Fibroblast of lung (primary cell): ENCODE results near the gene FBLN1. TPM values are rescaled to one million over a fixed set of nuclear protein-coding genes. Genes with fewer than 3 reads are reported as not detected.
A peak's percentile ranks its signal among the peaks of the same experiment; 100 is the strongest.
"Not testable (repeated sequence)": the region's sequence is repeated elsewhere in the genome, so short reads cannot be mapped to it uniquely, and the experiment has no call there.

Source experiments
- DNase-seq, 2 donors: peaks; one replicate each; pipeline versions ENCODE4 v3.0.0 to v3.0.0-alpha.2; 2010; ENCODE audit warnings: low read depth in 2 of 2
- H2AFZ ChIP-seq: 2 replicates; pipeline ENCODE4 v1.5.1; 2012; ENCODE audit warnings: low read length, control low read depth, inconsistent platforms
- H3K27ac ChIP-seq: 2 replicates; pipeline ENCODE4 v1.5.1; 2011; ENCODE audit warnings: low read length, control low read depth; ENCODE audit not compliant: insufficient read depth
- H3K27me3 ChIP-seq: 2 replicates; pipeline ENCODE4 v1.5.1; 2011; ENCODE audit warnings: mild to moderate bottlenecking, low read length; ENCODE audit not compliant: control insufficient read depth, insufficient read depth
- H3K36me3 ChIP-seq: 2 replicates; pipeline ENCODE4 v1.5.1; 2011; ENCODE audit warnings: low read length; ENCODE audit not compliant: control insufficient read depth, insufficient read depth
- H3K4me1 ChIP-seq: 2 replicates; pipeline ENCODE4 v1.5.1; 2011; ENCODE audit warnings: low read length; ENCODE audit not compliant: control insufficient read depth, insufficient read depth; ENCODE audit errors: extremely low read depth
- H3K4me2 ChIP-seq: 2 replicates; pipeline ENCODE4 v1.5.1; 2011; ENCODE audit warnings: low read length, control low read depth; ENCODE audit not compliant: insufficient read depth; ENCODE audit errors: extremely low read depth
- H3K4me3 ChIP-seq, 4 experiments: fragments of 200-600 bp in 1 of 4; sonication (generic) in 1 of 4; replicated peaks in 1 of 4; 2 replicates each; pipeline ENCODE4 v1.5.1; 2011 to 2016; ENCODE audit warnings: low read length in 4 of 4, low read depth in 3 of 4, mild to moderate bottlenecking in 3 of 4, control low read depth in 2 of 4, inconsistent platforms in 1 of 4, mixed read lengths in 1 of 4; ENCODE audit not compliant: insufficient read depth in 1 of 4; ENCODE audit errors: control extremely low read depth in 1 of 4
- H3K79me2 ChIP-seq: 2 replicates; pipeline ENCODE4 v1.5.1; 2012; ENCODE audit warnings: mild to moderate bottlenecking, low read length, inconsistent platforms; ENCODE audit not compliant: control insufficient read depth, insufficient read depth
- H3K9ac ChIP-seq: 2 replicates; pipeline ENCODE4 v1.5.1; 2011; ENCODE audit warnings: mild to moderate bottlenecking, low read length, control low read depth; ENCODE audit not compliant: insufficient read depth
- H3K9me3 ChIP-seq: 2 replicates; pipeline ENCODE4 v1.5.1; 2012; ENCODE audit warnings: low read depth, low read length; ENCODE audit not compliant: control insufficient read depth, insufficient read depth
- H4K20me1 ChIP-seq: 2 replicates; pipeline ENCODE4 v1.5.1; 2011; ENCODE audit warnings: low read length; ENCODE audit not compliant: control insufficient read depth, insufficient read depth; ENCODE audit errors: extremely low read depth
- EZH2 ChIP-seq: IDR thresholded peaks from 2 replicates; pipeline ENCODE4 v1.5.1; 2012; ENCODE audit warnings: low read length, control low read depth, mild to moderate bottlenecking; ENCODE audit errors: missing control alignments
- polyA plus RNA-seq, 2 donors: library from polyadenylated mRNA; depleted of rRNA in 1 of 2; stranded (reverse) in 1 of 2; unstranded in 1 of 2; fragments of >200 nt; gene quantifications; 2 replicates each; pipeline ENCODE4 v1.2.1, GENCODE V29; 2011 to 2012; ENCODE audit warnings: missing spikeins in 1 of 2
- total RNA-seq: library from RNA; depleted of rRNA; stranded (reverse); fragments of >200 nt; gene quantifications from 2 replicates; pipeline ENCODE4 v1.2.1, GENCODE V29; 2014
- TF ChIP-seq, protein P1 (sequence below), 2 donors: IDR thresholded peaks in 1 of 2; conservative IDR thresholded peaks in 1 of 2; 1 replicate in 1 of 2; 2 replicates in 1 of 2; pipeline ENCODE4 v1.5.1; 2011 to 2012; ENCODE audit warnings: low read length in 2 of 2, control low read depth in 1 of 2, inconsistent platforms in 1 of 2, low read depth in 1 of 2, mild to moderate bottlenecking in 1 of 2

The FBLN1 gene
- total and polyA plus RNA-seq, 2 donors (not counting 1 experiment from before 2014, with no cell fraction given), result 134 to 270 TPM

DNA sequence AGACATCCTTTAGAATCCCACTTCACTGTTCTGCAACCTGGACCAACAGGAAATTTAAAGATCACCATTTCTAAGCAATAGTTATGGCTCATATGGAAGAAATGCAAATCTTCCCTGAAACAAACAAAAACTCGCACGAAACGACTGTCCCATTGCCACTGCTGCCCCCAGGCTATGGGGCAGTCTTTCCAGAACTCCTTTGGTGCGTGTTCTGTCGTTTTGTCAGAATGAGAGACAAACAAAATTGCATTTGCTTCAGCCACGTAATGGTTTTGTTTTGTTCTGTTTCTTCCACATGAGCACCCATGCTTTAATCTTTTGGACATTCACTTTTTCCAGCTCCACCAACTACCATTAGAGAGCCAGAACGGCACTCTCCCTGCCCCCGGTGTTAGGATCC lies 10.8 kb upstream of the FBLN1 start:
- Histone ChIP-seq H3K4me1 (peaks cover 11% of the 10 kb centered on the region), H3K9ac (no peak overlapping the region), H3K4me3 (no peak overlapping the region), H3K27me3 (no peaks in the 10 kb centered on the region), H3K27ac (no peak overlapping the region), H3K79me2 (no peaks in the 10 kb centered on the region), H4K20me1 (no peaks in the 10 kb centered on the region), H3K9me3 (no peaks in the 10 kb centered on the region), H3K4me2 (no peak overlapping the region), H3K36me3 (no peaks in the 10 kb centered on the region), H2AFZ (no peak overlapping the region)
- no peak for DNase-seq
- TF ChIP-seq, protein P1, sequence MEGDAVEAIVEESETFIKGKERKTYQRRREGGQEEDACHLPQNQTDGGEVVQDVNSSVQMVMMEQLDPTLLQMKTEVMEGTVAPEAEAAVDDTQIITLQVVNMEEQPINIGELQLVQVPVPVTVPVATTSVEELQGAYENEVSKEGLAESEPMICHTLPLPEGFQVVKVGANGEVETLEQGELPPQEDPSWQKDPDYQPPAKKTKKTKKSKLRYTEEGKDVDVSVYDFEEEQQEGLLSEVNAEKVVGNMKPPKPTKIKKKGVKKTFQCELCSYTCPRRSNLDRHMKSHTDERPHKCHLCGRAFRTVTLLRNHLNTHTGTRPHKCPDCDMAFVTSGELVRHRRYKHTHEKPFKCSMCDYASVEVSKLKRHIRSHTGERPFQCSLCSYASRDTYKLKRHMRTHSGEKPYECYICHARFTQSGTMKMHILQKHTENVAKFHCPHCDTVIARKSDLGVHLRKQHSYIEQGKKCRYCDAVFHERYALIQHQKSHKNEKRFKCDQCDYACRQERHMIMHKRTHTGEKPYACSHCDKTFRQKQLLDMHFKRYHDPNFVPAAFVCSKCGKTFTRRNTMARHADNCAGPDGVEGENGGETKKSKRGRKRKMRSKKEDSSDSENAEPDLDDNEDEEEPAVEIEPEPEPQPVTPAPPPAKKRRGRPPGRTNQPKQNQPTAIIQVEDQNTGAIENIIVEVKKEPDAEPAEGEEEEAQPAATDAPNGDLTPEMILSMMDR (conservative IDR thresholded peaks at IDR 0.05 in 1 of 2, IDR thresholded peaks at IDR 0.05 in 1 of 2; ENCODE audit: low read depth in 1 of 2, low read length in 2 of 2), result no peak
- no peak for TF ChIP-seq EZH2

DNA sequence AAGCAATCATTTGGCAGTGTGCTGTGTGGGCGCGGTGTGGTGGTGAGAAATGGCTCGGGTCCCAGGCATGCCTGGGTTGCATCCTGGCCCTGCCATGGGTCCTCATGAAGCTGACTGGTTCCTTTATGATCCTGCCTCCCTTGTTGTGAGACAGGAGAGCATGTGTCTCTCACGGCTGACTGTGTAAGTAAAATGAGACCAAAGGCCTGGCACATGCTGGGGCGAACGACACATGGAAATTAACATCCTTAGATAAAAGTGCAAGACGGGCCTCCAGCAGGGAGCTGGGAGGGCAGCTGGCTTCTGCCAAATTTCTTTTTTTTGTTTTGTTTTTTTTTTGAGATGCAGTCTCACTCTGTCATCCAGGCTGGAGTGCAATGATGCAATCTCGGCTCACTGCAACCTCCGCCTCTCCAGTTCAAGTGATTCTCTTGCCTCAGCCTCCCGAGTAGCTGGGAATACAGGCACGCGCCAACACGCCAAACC lies 9.4 kb upstream of the FBLN1 start:
- no peaks in the 10 kb centered on the region for H3K36me3 ChIP-seq
- TF ChIP-seq EZH2, result no peak
- TF ChIP-seq, protein P1 (conservative IDR thresholded peaks at IDR 0.05 in 1 of 2, IDR thresholded peaks at IDR 0.05 in 1 of 2; ENCODE audit: low read depth in 1 of 2, low read length in 2 of 2), result no peak
- no peaks in the 10 kb centered on the region for H3K27me3 ChIP-seq
- no peak overlapping the region for H2AFZ ChIP-seq
- H4K20me1 ChIP-seq, result no peaks in the 10 kb centered on the region
- H3K27ac ChIP-seq, result no peak overlapping the region
- H3K9ac ChIP-seq, result no peak overlapping the region
- DNase-seq, result peak; percentile 65 to 89
- H3K4me3 ChIP-seq, result no peak overlapping the region
- H3K79me2 ChIP-seq, result no peaks in the 10 kb centered on the region
- no peak overlapping the region for H3K4me2 ChIP-seq
- peaks cover 13% of the 10 kb centered on the region for H3K4me1 ChIP-seq
- H3K9me3 ChIP-seq, result no peaks in the 10 kb centered on the region

DNA sequence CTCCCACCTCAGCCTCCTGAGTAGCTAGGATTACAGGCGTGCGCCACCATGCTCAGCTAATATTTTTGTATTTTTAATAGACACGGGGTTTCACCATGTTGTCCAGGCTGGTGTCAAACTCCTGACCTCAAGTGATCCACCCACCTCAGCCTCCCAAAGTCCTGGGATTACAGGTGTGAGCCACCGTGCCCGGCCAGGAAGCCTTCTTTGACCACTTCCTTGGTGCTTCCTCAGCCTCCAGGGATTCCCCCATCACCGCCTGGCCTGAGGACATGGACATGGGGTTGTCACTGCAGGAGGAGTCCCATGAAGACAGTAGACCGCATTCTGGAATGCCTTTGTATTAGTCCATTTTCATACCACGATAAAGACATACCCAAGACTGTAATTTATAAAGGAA lies 8.4 kb upstream of the FBLN1 start:
- not testable (repeated sequence) for H2AFZ ChIP-seq, H3K36me3 ChIP-seq, H3K27ac ChIP-seq, H3K4me3 ChIP-seq, H3K79me2 ChIP-seq, H3K9me3 ChIP-seq, H3K9ac ChIP-seq, H4K20me1 ChIP-seq, H3K27me3 ChIP-seq, H3K4me2 ChIP-seq, DNase-seq
- peaks cover 13% of the 10 kb centered on the region for H3K4me1 ChIP-seq

DNA sequence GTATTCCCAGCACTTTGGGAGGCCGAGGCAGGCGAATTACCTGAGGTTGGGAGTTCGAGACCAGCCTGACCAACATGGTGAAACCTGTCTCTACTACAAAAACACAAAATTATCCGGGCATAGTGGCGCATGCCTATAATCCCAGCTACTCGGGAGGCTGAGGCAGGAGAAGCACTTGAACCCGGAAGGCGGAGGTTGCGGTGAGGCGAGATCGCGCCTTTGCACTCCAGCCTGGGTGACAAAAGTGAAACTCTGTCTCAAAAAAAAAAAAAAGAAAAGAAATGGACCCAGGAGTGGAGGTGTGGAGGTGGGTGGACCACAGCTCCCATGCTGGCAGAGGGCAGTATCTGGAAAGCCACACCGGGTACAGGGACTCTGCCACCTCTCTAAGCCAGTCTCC lies 7.1 kb upstream of the FBLN1 start:
- H3K4me3 ChIP-seq, H3K79me2 ChIP-seq, H3K4me2 ChIP-seq, H2AFZ ChIP-seq, H4K20me1 ChIP-seq, H3K9ac ChIP-seq, H3K36me3 ChIP-seq, H3K27ac ChIP-seq, DNase-seq, H3K9me3 ChIP-seq, H3K27me3 ChIP-seq: not testable (repeated sequence)
- H3K4me1 ChIP-seq, result peaks cover 13% of the 10 kb centered on the region
